GM18867 (cell line): ENCODE results near the gene HIPK1.
A peak's percentile ranks its signal among the peaks of the same experiment; 100 is the strongest.

Experiments used
- ATAC-seq: cut with Tn5 transposase; IDR thresholded peaks from one replicate; pipeline ENCODE4 v1.9.1; 2021; ENCODE audit warnings: mild to moderate bottlenecking, moderate library complexity; ENCODE audit not compliant: unreplicated experiment

HIPK1 gene

GRCh38 chr1:113913312-113913668 is 15.8 kb upstream of the HIPK1 start:
- no peak for ATAC-seq

GRCh38 chr1:113913887-113914664 is 15.0 kb upstream of the HIPK1 start:
- ATAC-seq: no peak

GRCh38 chr1:113916974-113917373 is 12.2 kb upstream of the HIPK1 start:
- ATAC-seq: no peak

DNA sequence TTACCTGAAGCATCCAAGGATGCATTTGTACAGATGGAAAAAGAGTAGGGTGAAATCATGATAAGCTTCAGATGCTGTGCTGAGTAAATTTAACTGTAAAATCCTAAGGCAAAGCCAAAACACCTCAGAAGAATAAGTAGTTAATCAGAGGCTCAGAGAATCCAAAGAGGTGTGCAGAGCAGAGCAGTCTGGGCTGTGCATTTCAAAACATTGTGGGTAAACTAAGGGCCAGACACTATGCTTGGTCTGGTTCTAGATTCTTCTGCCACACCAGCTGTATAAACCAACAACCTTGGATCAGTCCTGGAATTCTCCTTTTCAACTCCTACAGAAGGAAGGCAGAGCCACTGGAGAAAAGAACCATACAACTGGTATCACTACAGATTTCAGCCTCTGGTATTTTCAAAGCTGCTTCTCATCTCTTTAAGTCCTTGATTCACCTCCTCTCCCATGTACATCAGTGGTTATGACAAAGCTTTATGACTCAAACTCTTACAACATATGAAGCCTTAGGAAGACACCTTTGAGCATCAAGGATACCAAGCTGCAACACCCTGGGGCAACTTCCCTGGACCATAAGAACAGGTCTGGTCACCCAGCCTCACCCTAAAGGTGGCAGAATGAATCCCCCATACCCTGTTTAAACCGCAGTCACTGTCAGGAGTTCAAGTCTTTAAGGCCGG is 11.6 kb upstream of the HIPK1 start:
- ATAC-seq: no peak

GRCh38 chr1:113918243-113918642 is 10.9 kb upstream of the HIPK1 start:
- ATAC-seq: no peak

GRCh38 chr1:113922957-113923356 is 6.2 kb upstream of the HIPK1 start:
- no peak for ATAC-seq

- ATAC-seq: no peak
These were observed 4.7 kb upstream of the HIPK1 start for GRCh38 chr1:113924473-113924872.

GRCh38 chr1:113928187-113928930 is 765 bp upstream of the HIPK1 start:
- ATAC-seq: peak; percentile 38

- ATAC-seq: peak; percentile 36
These were observed 800 bp downstream of the HIPK1 start for GRCh38 chr1:113929750-113930498.

DNA sequence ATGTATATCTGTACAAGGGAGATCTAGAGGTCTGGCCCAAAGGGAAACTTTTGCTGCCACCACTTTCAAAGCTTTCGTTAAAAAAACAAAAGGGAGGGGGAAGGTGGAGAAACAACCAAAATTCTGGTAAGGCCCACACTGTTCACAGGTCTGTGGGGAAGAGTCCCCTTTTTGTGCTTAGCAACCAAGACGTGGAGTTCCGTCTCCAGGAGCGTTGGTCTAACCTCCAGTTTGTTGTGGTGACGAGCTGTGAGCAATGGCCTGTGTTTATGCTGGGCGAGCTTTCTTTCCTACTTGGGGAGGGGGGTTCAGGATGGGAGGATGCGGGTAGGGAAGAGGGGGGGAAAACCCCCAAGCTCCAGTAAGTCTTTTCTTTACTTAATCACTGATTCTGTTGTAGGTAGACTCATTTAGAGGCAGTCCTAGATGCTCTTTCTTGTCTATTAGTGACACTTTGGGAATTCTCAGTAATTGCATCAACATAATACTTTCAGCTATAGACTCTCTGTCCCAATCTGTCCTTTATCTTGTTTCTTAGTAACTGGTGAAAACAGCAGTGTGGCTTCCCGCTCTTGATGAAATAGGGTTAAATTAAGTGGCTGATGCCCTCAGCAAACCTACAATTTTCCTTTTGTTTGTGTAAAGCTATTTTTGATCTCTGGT is 1.5 kb downstream of the HIPK1 start:
- ATAC-seq: peak; percentile 29

- no peak for ATAC-seq
These were observed 2.3 kb downstream of the HIPK1 start for GRCh38 chr1:113931451-113931851.

DNA sequence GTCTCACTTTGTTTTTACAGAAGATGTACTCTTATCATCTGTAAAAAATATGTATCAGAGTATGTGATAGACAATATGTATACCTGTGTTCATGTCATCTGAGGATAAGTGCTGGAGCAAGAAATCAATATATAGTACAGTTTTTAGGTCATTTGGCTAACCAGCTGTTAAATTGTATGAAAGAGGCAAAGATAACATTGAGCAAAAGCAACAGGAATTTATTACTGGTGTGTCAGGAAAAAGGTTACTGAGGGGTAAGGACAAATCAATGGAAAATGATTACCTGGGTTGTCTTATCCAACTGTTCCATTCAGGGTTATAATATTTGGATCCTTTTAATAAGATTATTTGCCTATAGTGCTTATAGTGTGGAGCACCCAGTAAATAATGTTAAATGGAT is 4.9 kb downstream of the HIPK1 start:
- ATAC-seq: no peak

GRCh38 chr1:113934511-113935055 is 5.5 kb downstream of the HIPK1 start:
- ATAC-seq: no peak

- ATAC-seq: no peak
These were observed 6.1 kb downstream of the HIPK1 start for GRCh38 chr1:113935176-113935575.

- ATAC-seq: no peak
These were observed 6.8 kb downstream of the HIPK1 start for GRCh38 chr1:113935970-113936369.

DNA sequence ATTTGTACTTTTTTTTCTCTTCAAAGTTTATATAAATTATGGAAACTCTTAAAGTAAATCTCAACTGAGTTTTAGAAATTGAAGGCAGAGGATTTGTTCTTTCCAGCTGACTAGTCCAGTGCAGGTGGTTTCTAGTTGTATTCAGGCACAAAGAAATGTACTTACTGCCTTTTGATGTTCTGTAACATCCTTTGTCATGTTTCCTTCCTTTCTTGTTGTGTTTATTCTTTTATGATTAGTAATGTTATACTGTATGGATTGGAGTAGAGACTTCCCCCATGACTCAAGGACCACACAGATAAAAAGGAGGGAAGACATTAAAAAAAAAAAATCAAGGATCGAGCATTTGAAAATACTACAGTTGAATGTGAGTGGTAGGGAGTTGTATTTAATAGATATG is 8.0 kb downstream of the HIPK1 start:
- no peak for ATAC-seq

DNA sequence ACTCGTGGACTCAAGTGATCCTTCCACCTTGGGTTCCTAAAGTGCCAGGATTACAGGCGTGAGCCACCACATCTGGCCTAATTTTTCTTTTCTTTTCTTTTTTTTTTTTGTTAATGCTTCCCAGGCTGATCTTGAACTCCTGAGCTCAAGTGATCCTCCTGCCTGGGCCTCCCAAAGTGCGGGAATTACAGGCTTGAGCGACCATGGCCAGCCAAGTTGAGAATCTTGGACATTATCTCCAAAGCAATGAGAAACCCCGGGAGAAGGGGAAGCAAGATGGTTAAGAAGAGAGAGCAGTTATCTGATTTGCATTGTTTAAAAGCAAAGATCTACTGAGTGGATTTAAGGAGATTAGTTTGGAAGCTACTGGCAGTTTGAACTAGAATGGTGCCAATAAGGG is 9.1 kb downstream of the HIPK1 start:
- no peak for ATAC-seq

- ATAC-seq: no peak
These were observed 11.5 kb downstream of the HIPK1 start for GRCh38 chr1:113940365-113941244.

DNA sequence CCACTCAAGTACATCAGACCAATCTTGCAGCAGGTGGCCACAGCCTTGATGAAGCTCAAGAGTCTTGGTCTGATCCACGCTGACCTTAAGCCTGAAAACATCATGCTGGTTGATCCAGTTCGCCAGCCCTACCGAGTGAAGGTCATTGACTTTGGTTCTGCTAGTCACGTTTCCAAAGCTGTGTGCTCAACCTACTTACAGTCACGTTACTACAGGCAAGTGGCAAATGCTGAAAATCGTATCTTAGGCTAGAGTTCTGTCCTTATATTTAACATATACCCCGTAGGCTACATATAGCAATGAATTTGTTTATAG is 12.1 kb downstream of the HIPK1 start:
- no peak for ATAC-seq

GRCh38 chr1:113942527-113942926 is 13.4 kb downstream of the HIPK1 start:
- ATAC-seq: no peak
